GM18870 (cell line): ENCODE results near the gene NRF1.
"Not testable (repeated sequence)": the region's sequence is repeated elsewhere in the genome, so short reads cannot be mapped to it uniquely, and the experiment has no call there.

Experiments used
- ATAC-seq: cut with Tn5 transposase; IDR thresholded peaks from one replicate; pipeline ENCODE4 v1.9.1; 2021; ENCODE audit warnings: moderate library complexity; ENCODE audit not compliant: unreplicated experiment

NRF1 gene

DNA sequence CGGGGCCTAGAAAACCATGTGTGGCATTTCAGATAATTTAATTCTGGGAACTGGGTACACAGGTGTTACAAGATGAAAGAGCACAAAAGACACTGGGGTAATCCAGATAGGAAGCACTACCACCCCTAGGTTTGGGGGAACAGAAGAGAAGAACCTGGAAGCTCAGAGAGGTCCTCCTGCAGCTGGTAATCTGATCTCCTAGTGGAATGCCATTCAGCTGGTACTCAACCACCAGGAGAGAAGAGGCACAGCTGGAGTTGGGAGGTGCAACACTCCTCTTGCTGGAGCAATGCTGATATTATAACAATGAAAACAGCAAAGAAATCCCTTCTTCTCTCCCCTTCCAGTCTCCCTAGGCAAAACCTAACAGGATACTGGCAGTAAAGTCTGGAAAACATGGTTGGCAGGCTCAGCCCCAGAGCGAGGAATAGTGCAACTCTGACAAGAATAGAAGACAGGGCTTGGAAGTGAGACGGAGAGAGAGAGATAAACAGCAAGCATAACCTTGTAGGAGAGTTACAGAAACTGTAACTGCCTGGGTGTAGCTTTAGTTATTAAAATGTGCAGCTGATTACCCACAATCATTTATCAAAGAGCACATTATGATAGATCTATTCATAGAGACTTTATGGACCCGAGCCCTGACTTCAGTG lies 35.0 kb downstream of the NRF1 start:
- ATAC-seq, result no peak

DNA sequence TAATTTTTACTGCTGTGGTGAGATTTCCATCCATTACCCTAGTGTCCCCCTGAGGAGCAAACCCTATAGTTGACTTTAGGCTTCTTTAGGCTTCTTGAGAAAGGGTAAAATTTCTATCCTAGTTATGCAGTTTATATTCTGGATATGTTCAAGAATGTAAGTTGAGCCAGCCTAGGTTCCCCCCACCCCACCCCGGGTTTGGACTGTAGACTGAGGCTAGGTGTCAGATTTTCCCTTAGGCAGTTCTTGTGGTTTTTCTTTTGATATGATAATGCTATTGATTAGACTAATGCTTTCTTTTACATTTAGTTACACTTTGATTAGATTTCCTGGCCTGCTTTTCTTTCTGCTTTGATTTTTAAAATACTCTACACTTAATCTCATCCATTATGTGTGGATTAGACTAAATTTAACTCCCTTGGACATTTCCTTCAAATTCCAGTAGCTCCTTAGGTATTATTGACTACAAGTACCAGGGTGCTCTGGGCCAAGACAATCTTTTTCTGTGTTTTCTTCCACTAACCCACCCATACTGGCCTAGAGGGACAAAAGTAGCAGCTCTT lies 37.7 kb downstream of the NRF1 start:
- ATAC-seq, result no peak

DNA sequence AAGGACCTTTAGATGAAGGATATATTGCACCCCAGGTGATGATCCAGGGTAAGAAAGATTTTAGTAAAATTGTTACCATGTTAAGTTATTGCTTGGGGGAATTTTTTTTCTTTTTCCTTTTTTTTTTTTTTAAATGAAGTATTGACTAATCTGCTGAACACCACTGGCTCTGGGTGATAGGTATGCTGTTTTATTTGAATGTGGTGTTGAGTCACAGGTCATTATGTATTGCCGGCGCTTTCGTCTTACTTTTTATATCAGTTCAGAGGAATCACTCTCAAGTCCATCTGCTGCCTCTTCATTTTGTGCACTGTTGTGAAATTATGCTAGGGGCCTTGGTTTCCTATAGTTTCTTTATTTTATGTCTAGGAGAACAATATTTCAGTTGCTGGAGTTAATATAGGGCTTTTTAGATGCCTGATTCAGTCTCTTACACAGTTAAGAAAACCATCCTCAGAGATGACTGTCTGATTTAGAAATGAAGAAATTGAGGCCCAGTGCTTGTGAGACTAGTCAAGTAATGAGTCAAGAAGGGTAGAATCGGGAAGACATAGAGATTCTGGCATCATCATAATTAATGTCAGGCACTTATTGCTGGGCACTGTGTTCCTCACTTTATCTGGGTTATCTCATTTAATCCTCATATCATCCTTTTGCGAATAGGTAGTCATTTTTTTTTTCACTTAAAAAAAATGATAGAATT lies 38.7 kb downstream of the NRF1 start:
- ATAC-seq, result no peak

DNA sequence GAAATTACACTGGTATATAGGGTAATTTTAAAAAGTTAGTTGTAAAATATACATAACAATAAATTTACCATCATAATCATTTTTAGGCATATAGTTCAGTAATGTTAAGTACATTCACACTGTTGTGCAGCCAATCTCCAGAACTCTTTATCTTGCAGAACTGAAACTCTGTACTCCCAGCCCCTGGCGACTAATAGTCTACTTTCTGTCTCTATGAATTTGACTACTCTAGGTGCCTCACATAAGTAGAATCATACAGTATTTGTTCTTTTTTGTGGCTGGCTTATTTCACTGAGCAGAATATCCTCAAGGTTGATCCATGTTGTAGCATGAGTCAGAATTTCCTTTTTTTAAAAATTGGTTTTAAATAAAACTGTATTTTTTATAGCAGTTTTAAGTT lies 41.4 kb downstream of the NRF1 start:
- ATAC-seq, result no peak

DNA sequence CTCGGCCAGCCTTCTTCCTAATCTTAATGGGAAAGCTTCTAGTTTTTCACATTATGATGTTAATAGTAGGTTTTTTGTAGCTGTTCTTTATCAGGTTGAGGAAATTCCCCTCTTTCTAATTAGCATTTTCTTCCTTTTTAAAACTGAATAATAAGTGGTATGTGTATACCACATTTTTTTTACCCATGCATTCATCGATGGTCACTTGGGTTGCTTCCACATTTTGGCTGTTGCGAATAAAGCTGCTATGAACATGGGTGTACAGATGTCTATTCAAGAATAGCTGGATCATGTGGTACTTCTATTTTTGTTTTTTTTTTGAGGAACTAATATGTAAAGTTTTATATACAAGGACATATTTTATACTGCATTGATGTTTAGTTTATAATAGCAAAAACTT lies 44.3 kb downstream of the NRF1 start:
- no peak for ATAC-seq

DNA sequence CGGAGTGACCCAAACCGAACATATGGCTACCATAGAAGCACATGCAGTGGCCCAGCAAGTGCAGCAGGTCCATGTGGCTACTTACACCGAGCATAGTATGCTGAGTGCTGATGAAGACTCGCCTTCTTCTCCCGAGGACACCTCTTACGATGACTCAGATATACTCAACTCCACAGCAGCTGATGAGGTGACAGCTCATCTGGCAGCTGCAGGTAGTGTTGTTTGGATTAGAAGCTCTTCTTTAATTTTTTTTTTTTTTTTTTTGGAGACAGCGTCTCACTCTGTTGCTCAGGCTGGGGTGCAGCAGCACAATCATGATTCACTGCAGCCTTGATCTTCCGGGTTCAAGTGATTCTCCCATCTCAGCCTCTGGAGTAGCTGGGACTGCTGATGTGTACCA lies 45.8 kb downstream of the NRF1 start:
- ATAC-seq, result no peak

DNA sequence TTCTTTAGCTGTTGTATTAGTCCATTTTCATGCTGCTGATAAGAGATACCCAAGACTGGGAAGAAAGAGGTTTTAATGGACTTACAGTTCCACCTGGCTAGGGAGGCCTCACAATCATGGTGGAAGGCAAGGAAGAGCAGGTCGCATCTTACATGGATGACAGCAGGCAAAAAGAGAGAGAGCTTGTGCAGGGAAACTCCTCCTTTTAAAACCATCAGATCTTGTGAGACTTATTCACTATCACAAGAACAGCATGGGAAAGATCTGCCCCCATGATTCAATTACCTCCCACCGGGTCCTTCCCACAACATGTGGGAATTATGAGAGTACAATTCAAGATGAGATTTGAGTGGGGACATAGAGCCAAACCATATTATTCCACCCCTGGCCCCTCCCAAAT lies 48.4 kb downstream of the NRF1 start:
- not testable (repeated sequence) for ATAC-seq

DNA sequence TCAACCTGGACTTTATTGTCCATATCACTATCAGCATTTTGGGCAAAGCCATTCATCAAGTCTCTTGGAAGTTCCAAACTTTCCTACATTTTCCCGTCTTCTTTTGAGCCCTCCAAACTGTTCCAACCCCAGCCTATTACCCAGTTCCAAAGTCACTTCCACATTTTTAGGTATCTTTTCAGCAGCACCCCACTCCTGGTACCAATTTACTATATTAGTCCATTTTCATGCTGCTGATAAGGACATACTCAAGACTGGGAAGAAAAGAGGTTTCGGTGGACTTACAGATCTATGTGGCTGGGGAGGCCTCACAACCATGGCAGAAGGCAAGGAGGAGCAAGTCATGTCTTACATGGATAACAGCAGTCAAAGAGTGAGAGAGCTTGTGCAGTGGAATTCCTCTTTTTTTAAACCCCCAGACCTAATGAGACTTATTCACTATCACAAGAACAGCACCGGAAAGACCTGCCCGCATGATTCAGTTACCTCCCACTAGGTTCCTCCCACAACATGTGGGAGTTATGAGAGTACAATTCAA lies 50.2 kb downstream of the NRF1 start:
- ATAC-seq, result no peak

DNA sequence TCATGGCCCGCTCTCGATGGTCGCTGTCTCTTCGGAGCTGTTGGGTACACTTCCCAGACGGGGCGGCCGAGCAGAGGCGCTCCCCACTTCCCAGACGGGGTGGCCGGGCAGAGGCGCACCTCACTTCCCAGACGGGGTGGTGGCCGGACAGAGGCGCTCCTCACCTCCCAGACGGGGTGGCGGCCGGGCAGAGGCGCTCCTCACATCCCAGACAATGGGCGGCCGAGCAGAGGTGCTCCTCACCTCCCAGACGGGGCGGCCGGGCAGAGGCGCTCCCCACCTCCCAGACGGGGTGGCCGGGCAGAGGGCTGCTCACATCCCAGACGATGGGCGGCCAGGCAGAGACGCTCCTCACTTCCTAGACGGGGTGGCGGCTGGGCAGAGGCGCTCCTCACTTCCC lies 51.7 kb downstream of the NRF1 start:
- ATAC-seq, result not testable (repeated sequence)

DNA sequence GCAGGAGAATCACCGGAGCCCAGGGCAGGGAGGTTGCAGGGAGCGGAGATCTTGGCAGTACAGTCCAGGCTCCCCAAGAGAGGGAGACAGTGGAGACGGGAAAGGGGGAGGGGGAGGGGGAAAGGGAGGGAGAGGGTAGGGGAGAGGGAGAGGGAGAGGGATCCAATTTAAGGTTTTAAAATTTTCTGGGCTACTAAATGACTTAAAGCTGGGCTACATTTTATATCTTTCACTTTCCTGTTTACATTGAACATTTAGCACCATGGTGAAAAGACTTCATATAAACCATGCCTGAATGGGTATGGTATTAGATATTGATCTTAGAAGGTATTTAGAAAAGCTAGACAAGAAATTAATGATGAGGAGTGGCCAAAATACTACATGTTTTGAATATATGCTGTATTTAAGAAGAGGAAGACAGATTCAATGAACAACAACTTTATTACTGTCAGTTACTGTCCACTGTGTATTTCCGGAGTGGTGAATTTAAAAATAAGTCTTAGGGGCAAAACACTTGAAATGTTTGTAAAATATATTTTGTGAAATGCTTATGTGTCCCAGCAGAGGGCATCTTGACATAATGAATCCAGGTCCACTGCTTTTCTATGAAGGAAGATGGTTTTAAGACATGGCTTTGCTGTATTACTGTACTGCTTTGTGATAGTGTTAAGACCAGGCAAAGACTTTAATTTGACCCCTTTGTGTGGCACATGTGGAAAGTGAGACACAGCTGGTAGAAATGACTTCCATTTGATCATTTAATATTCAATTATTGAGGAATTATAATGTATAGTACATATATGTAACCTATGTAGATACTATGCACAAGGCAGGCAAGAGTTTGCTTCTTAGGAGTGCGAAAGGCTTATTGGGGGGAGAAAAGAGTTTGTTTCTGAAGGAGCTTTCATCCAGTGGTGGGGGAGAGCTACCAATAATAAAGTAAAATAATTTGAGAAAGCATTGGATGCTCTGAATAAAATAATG lies 52.8 kb downstream of the NRF1 start:
- no peak for ATAC-seq

DNA sequence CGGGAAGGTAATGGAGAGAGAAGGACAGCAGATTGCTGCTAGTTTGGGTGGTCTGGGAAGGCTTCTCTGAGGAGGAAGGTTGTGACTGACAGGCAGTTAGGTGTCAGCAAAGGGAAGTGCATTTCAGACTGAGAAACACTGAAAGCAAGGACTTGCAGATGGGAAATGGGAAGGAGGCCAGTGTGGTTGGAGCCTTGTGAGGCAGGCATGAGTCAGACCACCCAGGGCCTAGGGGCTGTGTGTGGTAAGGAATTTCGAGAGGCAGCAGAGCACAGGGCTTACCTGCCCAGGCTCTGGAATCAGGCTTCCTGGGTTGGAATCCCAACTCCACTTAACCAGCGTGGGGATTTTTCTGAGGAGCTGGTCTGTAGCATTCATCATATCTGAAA lies 53.5 kb downstream of the NRF1 start:
- ATAC-seq, result no peak

DNA sequence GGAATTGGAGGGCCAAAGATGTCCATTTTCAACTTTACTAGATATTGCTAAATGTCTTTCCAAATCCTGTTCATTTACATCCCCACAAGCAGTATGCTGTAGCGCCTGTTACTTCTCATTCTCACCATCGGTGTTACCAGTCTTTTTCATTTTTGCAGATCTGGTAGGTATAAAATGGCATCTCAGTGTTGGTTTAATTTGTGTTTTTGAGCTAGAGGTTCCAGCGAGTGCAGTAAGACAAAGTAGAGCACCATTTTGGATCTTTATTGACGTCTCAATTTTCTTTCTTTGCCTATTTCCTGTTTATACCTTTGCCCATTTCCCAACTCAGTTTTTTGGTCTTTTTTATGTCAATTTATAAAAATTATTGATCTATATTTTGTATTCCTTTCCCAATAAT lies 55.6 kb downstream of the NRF1 start:
- no peak for ATAC-seq

DNA sequence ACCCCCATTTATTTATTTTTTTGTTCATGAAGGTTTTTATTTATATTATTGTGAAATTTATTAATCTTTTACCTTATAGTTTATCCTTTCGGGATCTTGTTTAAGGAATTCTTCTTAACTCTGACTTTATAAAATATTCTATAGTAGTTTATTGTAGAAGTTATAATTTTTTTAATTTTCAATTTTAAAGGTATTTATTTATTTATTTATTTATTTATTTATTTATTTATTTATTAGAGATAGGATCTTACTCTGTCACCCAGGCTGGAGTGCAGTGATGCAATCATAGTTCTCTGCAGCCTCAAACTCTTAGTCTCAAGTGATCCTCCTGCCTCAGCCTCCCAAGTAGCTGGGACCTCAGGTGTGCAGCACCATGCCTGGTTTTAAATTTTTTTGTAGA lies 56.0 kb downstream of the NRF1 start:
- ATAC-seq, result no peak

DNA sequence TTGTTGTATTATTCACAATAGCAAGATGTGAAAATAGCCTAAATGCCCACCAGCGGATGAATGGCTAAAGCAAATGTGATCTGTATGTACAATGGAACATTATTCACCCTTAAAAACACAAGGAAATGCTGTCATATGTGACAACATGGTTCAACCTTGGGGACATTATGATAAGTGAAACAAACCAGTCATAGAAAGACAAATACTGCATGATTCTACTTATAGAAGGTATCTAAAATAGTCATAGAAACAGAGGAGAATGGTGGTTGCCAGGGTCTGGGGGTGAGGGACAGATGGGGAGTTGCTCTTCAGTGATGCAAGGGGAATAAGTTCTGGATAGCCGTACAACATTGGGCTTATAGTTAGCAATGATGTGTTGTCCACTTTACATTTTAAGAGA lies 58.4 kb downstream of the NRF1 start:
- no peak for ATAC-seq

DNA sequence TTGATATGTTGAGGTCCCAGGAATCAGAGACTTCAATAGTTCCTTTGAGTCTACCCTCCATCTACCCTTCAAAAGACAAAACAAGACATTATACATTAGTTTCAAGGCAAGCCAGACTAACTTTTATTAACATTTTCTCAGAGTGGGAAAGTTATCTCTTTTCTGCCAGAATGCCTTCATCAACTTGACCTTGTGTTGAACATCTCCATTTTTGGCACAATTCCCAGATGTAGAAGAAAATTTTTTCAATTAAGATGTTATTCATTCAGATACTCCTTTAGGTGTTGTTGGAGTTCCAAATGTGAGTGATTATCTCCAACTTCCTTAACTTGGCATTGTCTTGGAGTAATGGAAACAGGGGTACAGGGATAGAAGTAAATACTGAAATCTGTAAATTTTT lies 59.1 kb downstream of the NRF1 start:
- ATAC-seq, result no peak

DNA sequence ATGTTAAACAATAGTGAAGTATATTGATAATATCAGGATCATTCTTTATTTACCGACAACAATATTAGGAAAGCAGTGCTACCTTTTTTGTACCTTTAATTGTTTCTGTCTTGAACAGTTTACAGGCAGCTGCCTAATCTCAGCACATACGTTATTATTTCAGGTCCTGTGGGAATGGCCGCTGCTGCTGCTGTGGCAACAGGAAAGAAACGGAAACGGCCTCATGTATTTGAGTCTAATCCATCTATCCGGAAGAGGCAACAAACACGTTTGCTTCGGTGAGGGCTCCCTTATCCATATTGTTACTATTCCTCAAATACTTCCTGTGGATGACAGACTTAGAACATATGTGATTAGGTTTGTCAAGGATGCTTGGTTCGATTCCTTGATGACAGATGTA lies 59.7 kb downstream of the NRF1 start:
- no peak for ATAC-seq

DNA sequence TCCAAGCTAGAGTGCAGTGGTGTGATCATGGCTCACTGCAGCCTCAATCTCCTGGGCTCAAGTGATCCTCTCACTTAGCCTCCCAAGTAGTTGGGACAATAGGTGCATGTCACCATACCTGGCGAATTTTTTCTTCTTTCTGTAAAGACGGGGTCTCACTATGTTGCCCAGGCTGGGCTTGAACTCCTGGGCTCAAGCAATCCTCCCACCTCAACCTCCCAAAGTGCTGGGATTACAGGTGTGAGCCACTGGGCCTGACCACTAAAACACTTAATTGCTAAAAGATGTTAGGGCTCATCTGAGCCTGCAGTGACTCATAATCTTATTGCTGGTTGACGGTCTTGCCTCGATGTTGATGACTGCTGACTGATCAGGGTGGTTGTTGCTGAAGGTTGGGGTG lies 63.0 kb downstream of the NRF1 start:
- ATAC-seq, result not testable (repeated sequence)

DNA sequence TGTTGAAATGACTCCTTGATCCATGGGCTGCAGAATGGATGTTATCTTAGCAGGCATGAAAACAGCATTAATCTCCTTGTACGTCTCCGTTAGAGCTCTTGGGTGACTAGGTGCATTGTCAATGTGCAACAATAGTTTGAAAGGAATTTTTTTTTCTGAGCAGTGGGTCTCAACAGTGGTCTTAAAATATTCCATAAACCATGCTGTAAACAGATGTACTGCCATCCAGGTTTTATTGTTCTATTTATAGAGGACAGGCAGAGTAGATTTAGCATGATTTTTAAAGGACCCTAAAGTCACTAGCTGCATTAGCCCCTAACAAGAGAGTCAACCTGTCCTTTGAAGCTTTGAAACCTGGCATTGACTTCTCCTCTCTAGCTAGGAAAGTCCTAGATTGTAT lies 64.0 kb downstream of the NRF1 start:
- no peak for ATAC-seq

DNA sequence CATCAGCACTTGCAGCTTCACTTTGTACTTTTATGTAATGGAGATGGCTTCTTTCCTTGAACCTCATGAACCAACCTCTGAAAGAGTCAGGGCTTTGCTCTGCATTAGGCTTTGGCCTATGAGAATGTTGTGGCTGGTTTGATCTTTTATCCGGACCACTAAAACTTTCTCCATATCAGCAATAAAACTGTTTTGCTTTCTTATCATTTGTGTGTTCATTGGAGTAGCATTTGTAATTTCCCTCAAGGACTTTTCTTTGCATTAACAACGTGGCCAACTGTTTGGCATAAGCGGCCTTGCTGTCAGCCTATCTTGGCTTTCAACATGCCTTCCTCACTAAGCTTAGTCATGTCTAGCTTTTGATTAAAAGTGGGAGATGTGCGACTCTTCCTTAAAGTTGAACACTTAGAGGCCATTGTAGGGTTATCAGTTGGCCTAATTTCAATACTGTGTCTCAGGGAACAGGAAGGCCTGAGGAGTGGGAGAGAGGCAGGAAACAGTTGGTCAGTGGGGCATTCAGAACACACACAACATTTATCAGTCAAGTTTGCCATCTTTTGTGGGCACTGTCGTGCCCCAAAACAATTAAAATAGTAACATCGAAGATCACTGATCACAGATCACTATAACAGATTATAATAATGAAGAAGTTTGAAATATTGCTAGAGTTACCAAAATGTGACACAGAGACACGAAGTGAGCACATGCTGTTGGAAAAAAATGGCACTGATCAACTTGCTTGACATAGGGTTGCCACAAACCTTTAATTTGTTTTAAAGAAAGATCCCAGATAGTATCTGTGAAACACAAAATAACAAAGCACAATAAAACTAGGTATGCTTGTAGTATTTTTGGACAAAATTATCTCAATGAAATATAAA lies 64.7 kb downstream of the NRF1 start:
- no peak for ATAC-seq

DNA sequence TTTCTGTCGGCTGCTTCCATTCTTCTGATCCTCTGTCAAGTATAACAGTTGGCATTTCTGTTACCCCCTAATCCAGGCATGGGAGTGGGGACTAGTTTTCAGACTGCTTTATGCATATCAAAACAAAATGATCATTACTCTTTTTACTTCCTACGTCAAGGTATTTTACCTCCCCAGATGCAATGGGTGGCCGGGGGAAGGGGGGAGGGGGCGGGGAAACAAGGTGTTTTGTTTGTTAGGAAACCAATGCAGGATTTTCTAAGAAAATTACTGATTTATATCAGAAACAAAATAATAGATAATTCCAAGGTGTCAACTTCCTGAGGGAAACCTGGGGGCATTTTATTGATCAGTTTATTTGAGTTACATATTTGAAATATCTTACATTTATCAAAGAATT lies 66.3 kb downstream of the NRF1 start:
- no peak for ATAC-seq
